IMR-90 (cell line): ENCODE data around the gene TUBB4A. TPM values are rescaled to one million over a fixed set of nuclear protein-coding genes. Genes with fewer than 3 reads are reported as not detected.

Source experiments
- ATAC-seq: fragments of 200-7000 bp; cut with Tn5 transposase; 2 replicates; pipeline ENCODE4 v1.9.1; 2020; ENCODE audit warnings: low read depth, mild to moderate bottlenecking, moderate library complexity
- BruUV-seq: library from RNA; stranded (reverse); fragments of 400-500 nt; replicated peaks from 2 replicates; lab custom pipeline; 2021; lab: Mats Ljungman, UMichigan
- CTCF ChIA-PET: fragments of 300-600 bp; formaldehyde crosslinking; extraction: SDS; loops from one replicate; lab custom pipeline; 2021; ENCODE audit warnings: antibody characterized with exemption; lab: Yijun Ruan, JAX
- POLR2A ChIA-PET: fragments of 300-600 bp; sonication (Branson Sonifier 250); formaldehyde crosslinking; loops from one replicate; lab custom pipeline; 2022; ENCODE audit warnings: antibody characterized with exemption; ENCODE audit not compliant: unreplicated experiment; lab: Charles Lee
- DNase-seq: peaks from one replicate; pipeline ENCODE4 v3.0.0; 2013
- H2AFZ ChIP-seq: replicated peaks from 2 replicates; pipeline ENCODE3; 2013; ENCODE audit warnings: low read length, mild to moderate bottlenecking; ENCODE audit not compliant: poor library complexity
- H2AK5ac ChIP-seq: 2 replicates; pipeline ENCODE4 v1.6.1; 2013; ENCODE audit warnings: low read depth, low read length, inconsistent platforms
- H2AK9ac ChIP-seq: replicated peaks from 2 replicates; pipeline ENCODE3; 2013; ENCODE audit warnings: mild to moderate bottlenecking, low read depth, low read length, moderate library complexity; ENCODE audit not compliant: poor library complexity
- H2BK120ac ChIP-seq: 2 replicates; pipeline ENCODE4 v1.6.1; 2013; ENCODE audit warnings: low read depth, low read length, inconsistent platforms
- H2BK15ac ChIP-seq: 3 replicates; pipeline ENCODE4 v1.6.1; 2013; ENCODE audit warnings: low read depth, low read length, inconsistent platforms
- H2BK20ac ChIP-seq: 2 replicates; pipeline ENCODE4 v1.6.1; 2013; ENCODE audit warnings: low read depth, mild to moderate bottlenecking, inconsistent platforms, low read length, moderate library complexity
- H2BK5ac ChIP-seq: 2 replicates; pipeline ENCODE4 v1.6.1; 2013; ENCODE audit warnings: mild to moderate bottlenecking, low read depth, low read length, inconsistent platforms; ENCODE audit not compliant: poor library complexity, severe bottlenecking
- H3K14ac ChIP-seq: replicated peaks from 2 replicates; pipeline ENCODE4 v1.6.1; 2013; ENCODE audit warnings: low read depth, low read length, inconsistent platforms
- H3K18ac ChIP-seq: 2 replicates; pipeline ENCODE4 v1.6.1; 2013; ENCODE audit warnings: low read depth, low read length, control low read depth
- H3K23ac ChIP-seq: 2 replicates; pipeline ENCODE4 v1.6.1; 2013; ENCODE audit warnings: low read depth, low read length, inconsistent platforms
- H3K27ac ChIP-seq: 2 replicates; pipeline ENCODE4 v1.5.1; 2013; ENCODE audit warnings: mild to moderate bottlenecking, control low read depth, low read length; ENCODE audit not compliant: insufficient read depth
- H3K27me3 ChIP-seq: 2 replicates; pipeline ENCODE4 v1.6.1; 2013; ENCODE audit warnings: low read length; ENCODE audit not compliant: control insufficient read depth, insufficient read depth
- H3K36me3 ChIP-seq: 2 replicates; pipeline ENCODE4 v1.6.1; 2013; ENCODE audit warnings: low read length, mixed read lengths; ENCODE audit not compliant: control insufficient read depth, insufficient read depth
- H3K4ac ChIP-seq: 2 replicates; pipeline ENCODE4 v1.6.1; 2013; ENCODE audit warnings: low read depth, low read length, inconsistent platforms
- H3K4me1 ChIP-seq: 2 replicates; pipeline ENCODE4 v1.6.1; 2013; ENCODE audit warnings: low read length, mixed read lengths; ENCODE audit not compliant: control insufficient read depth, insufficient read depth
- H3K4me2 ChIP-seq: 2 replicates; pipeline ENCODE4 v1.6.1; 2013; ENCODE audit warnings: low read depth, mild to moderate bottlenecking, control low read depth, low read length, moderate library complexity
- H3K4me3 ChIP-seq: 2 replicates; pipeline ENCODE4 v1.5.1; 2013; ENCODE audit warnings: low read depth, mild to moderate bottlenecking, control low read depth, low read length, moderate library complexity; ENCODE audit not compliant: insufficient read depth
- H3K56ac ChIP-seq: 2 replicates; pipeline ENCODE4 v1.6.1; 2013; ENCODE audit warnings: low read length, inconsistent platforms; ENCODE audit not compliant: insufficient read depth; ENCODE audit errors: extremely low read depth
- H3K79me1 ChIP-seq, 2 experiments: 2 replicates each; pipeline ENCODE4 v1.6.1; 2013; ENCODE audit warnings: low read length in 2 of 2, inconsistent platforms in 1 of 2, low read depth in 1 of 2
- H3K9ac ChIP-seq: 2 replicates; pipeline ENCODE4 v1.6.1; 2013; ENCODE audit warnings: low read depth, low read length, control low read depth
- H3K9me1 ChIP-seq: 2 replicates; pipeline ENCODE4 v1.6.1; 2013; ENCODE audit warnings: low read length, inconsistent platforms; ENCODE audit not compliant: insufficient read depth
- H3K9me3 ChIP-seq: 2 replicates; pipeline ENCODE4 v1.6.1; 2013; ENCODE audit warnings: low read length; ENCODE audit not compliant: control insufficient read depth, insufficient read depth
- H4K20me1 ChIP-seq: 2 replicates; pipeline ENCODE4 v1.6.1; 2013; ENCODE audit warnings: low read length, inconsistent platforms; ENCODE audit not compliant: insufficient read depth
- H4K5ac ChIP-seq: 2 replicates; pipeline ENCODE4 v1.6.1; 2013; ENCODE audit warnings: mild to moderate bottlenecking, low read depth, low read length, control low read depth
- H4K8ac ChIP-seq, 2 experiments: 2 replicates each; pipeline ENCODE4 v1.6.1; 2013; ENCODE audit warnings: low read depth in 2 of 2, low read length in 2 of 2, control low read depth in 1 of 2, inconsistent platforms in 1 of 2
- H4K91ac ChIP-seq: 2 replicates; pipeline ENCODE4 v1.6.1; 2013; ENCODE audit warnings: low read depth, low read length, inconsistent platforms; ENCODE audit not compliant: insufficient read depth
- CEBPB ChIP-seq: IDR thresholded peaks from 2 replicates; pipeline ENCODE4 v1.6.1; 2012; ENCODE audit warnings: low read depth, low read length, improper control_type of control experiment
- CHD1 ChIP-seq: IDR thresholded peaks from 2 replicates; pipeline ENCODE4 v1.6.1; 2012; ENCODE audit warnings: low read depth, low read length, improper control_type of control experiment
- MAFK ChIP-seq: IDR thresholded peaks from 2 replicates; pipeline ENCODE4 v1.6.1; 2012; ENCODE audit warnings: low read depth, low read length, improper control_type of control experiment
- MAZ ChIP-seq: IDR thresholded peaks from 2 replicates; pipeline ENCODE4 v1.6.1; 2012; ENCODE audit warnings: low read depth, mild to moderate bottlenecking, low read length, improper control_type of control experiment, moderate library complexity, borderline replicate concordance
- MXI1 ChIP-seq: IDR thresholded peaks from 2 replicates; pipeline ENCODE4 v1.6.1; 2012; ENCODE audit warnings: low read depth, mild to moderate bottlenecking, low read length, moderate library complexity, borderline replicate concordance
- POLR2A ChIP-seq: IDR thresholded peaks from 2 replicates; pipeline ENCODE4 v1.6.1; 2012; ENCODE audit warnings: mild to moderate bottlenecking, low read depth, low read length
- RAD21 ChIP-seq: IDR thresholded peaks from 2 replicates; pipeline ENCODE4 v1.6.1; 2012; ENCODE audit warnings: low read length, improper control_type of control experiment
- RCOR1 ChIP-seq: IDR thresholded peaks from 2 replicates; pipeline ENCODE4 v1.6.1; 2012; ENCODE audit warnings: mild to moderate bottlenecking, low read length, improper control_type of control experiment; ENCODE audit not compliant: insufficient replicate concordance
- SMC3 ChIP-seq: fragments of 150-350 bp; IDR thresholded peaks from 2 replicates; pipeline ENCODE4 v1.6.1; 2016; ENCODE audit warnings: low read depth, mild to moderate bottlenecking, antibody characterized with exemption, low read length, moderate library complexity
- WGBS, 2 experiments: methylation state at CpG; one replicate each; pipeline versions ENCODE4 v1.1.5 to v1.1.7; 2013; ENCODE audit warnings: missing lambda C conversion rate in 2 of 2; ENCODE audit not compliant: insufficient read length in 1 of 2; ENCODE audit errors: extremely low coverage in 2 of 2; 5-methylcytosine and 5-hydroxymethylcytosine counted together
- dilution Hi-C: fragments of 300-500 bp; cut with HindIII; formaldehyde crosslinking; loops from one replicate; pipeline ENCODE4 v1.14.3; 2018; ENCODE audit warnings: low sequenced_read_pairs; ENCODE audit not compliant: unreplicated experiment
- in situ Hi-C: fragments of 300-500 bp; cut with MboI; formaldehyde crosslinking; loops from 3 replicates; pipeline ENCODE4 v1.14.3; 2019; ENCODE audit warnings: low sequenced_read_pairs, inconsistent platforms, mixed read lengths
- intact Hi-C: fragments of 100-400 bp; cut with micrococcal nuclease; formaldehyde crosslinking; loops from 2 replicates; pipeline ENCODE4 v1.10.0; 2022
- polyA plus RNA-seq, 3 experiments: library from polyadenylated mRNA; depleted of rRNA; stranded (reverse); fragments of >200 nt; gene quantifications; 2 replicates each; pipeline ENCODE4 v1.2.3, GENCODE V29; 2012; ENCODE audit warnings: low replicate concordance in 1 of 3
- total RNA-seq: library from RNA; depleted of rRNA; stranded (reverse); fragments of >200 nt; gene quantifications from 2 replicates; pipeline ENCODE4 v1.2.3, GENCODE V29; 2012
- TF ChIP-seq, protein P1 (sequence below): fragments of 150-350 bp; IDR thresholded peaks from 2 replicates; pipeline ENCODE4 v1.6.1; 2017; ENCODE audit warnings: mild to moderate bottlenecking, antibody characterized with exemption, low read length, low read depth
- TF ChIP-seq, protein P2 (sequence below): fragments of 150-350 bp; IDR thresholded peaks from 2 replicates; pipeline ENCODE4 v1.6.1; 2016; ENCODE audit warnings: low read depth, mild to moderate bottlenecking, low read length, moderate library complexity, borderline replicate concordance
- TF ChIP-seq, protein P3 (sequence below): conservative IDR thresholded peaks from 2 replicates; pipeline ENCODE4 v1.5.1; 2012; ENCODE audit warnings: mild to moderate bottlenecking, low read depth, low read length, improper control_type of control experiment

Gene TUBB4A
- total and polyA plus RNA-seq, 2 of the 4 experiments (the other 2 are of a cell fraction) = not detected

DNA sequence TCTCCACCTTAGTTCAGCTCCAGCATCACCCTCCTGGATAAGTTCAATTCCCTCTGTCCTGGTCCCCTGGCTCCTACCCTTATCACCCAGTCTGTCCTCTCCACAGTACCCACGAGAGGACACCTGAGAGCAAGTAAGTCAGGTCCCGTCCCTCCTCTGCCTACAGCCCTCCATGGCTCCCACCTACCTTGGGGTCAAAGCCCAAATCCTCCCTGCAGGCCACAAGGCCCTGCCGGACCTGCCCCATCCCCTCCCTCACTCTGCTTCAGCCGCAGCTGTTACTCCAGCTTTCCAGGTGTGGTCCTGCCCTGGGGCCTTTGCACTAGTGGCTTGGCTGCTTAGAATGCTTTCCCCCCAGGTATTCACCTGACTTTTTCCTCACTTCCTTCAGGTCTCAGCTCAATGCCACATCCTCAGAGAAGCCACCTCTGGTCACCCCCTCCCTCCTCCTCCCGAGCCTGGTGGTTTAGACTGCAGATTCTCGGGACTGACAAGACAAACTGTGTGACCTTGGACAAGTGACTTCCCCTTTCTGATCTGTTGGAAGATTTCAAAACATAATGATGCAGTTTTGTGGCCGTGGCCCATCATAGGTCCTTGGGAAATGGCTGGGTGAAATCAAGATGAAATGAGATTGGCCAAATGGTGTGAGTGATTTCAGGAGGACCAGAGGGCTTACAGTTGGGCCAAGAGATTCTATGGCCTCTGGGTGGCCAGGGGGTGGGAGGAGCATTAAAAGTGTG lies 3.6 kb downstream of the TUBB4A start:
- ATAC-seq (no peak), DNase-seq (no peak)
- WGBS, 2 experiments = 57% methylated on average over 7 of the region's 7 CpGs; no CpG with 5 or more reads in 1 of the 2 experiments
- ChIA-PET POLR2A (no interaction called here), CTCF (no interaction called here)
- H4K91ac ChIP-seq = no peak overlapping the region
- no peak overlapping the region for H3K56ac ChIP-seq
- no peak overlapping the region for H3K27ac ChIP-seq
- H3K9me3 ChIP-seq = peaks cover 5% of the 10 kb centered on the region
- no peaks in the 10 kb centered on the region for H3K4me1 ChIP-seq
- no peak overlapping the region for H2BK15ac ChIP-seq
- no peak overlapping the region for H2AFZ ChIP-seq
- no peak overlapping the region for H2BK120ac ChIP-seq
- H2BK20ac ChIP-seq = no peak overlapping the region
- no peak overlapping the region for H4K5ac ChIP-seq
- dilution Hi-C loops (no loop called here), intact Hi-C loops (no loop called here), in situ Hi-C loops (no loop called here)
- H2AK9ac ChIP-seq = no peak overlapping the region
- H3K4me2 ChIP-seq = no peak overlapping the region
- H3K79me1 ChIP-seq = no peaks in the 10 kb centered on the region
- H3K36me3 ChIP-seq = no peaks in the 10 kb centered on the region
- no peak overlapping the region for H3K4ac ChIP-seq
- no peak overlapping the region for H3K9ac ChIP-seq
- H3K4me3 ChIP-seq = no peak overlapping the region
- no peak overlapping the region for H3K14ac ChIP-seq
- H4K20me1 ChIP-seq = no peaks in the 10 kb centered on the region
- H3K18ac ChIP-seq = no peak overlapping the region
- no TSS peak for BruUV-seq
- no peak for TF ChIP-seq SMC3
- no peak for TF ChIP-seq RCOR1
- TF ChIP-seq MAZ = no peak
- TF ChIP-seq CEBPB = no peak
- TF ChIP-seq, protein P1, sequence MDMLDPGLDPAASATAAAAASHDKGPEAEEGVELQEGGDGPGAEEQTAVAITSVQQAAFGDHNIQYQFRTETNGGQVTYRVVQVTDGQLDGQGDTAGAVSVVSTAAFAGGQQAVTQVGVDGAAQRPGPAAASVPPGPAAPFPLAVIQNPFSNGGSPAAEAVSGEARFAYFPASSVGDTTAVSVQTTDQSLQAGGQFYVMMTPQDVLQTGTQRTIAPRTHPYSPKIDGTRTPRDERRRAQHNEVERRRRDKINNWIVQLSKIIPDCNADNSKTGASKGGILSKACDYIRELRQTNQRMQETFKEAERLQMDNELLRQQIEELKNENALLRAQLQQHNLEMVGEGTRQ = no peak
- TF ChIP-seq POLR2A = no peak
- TF ChIP-seq, protein P2, sequence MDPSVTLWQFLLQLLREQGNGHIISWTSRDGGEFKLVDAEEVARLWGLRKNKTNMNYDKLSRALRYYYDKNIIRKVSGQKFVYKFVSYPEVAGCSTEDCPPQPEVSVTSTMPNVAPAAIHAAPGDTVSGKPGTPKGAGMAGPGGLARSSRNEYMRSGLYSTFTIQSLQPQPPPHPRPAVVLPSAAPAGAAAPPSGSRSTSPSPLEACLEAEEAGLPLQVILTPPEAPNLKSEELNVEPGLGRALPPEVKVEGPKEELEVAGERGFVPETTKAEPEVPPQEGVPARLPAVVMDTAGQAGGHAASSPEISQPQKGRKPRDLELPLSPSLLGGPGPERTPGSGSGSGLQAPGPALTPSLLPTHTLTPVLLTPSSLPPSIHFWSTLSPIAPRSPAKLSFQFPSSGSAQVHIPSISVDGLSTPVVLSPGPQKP = no peak
- TF ChIP-seq MAFK = no peak
- TF ChIP-seq MXI1 = no peak
- no peak for TF ChIP-seq CHD1
- TF ChIP-seq, protein P3, sequence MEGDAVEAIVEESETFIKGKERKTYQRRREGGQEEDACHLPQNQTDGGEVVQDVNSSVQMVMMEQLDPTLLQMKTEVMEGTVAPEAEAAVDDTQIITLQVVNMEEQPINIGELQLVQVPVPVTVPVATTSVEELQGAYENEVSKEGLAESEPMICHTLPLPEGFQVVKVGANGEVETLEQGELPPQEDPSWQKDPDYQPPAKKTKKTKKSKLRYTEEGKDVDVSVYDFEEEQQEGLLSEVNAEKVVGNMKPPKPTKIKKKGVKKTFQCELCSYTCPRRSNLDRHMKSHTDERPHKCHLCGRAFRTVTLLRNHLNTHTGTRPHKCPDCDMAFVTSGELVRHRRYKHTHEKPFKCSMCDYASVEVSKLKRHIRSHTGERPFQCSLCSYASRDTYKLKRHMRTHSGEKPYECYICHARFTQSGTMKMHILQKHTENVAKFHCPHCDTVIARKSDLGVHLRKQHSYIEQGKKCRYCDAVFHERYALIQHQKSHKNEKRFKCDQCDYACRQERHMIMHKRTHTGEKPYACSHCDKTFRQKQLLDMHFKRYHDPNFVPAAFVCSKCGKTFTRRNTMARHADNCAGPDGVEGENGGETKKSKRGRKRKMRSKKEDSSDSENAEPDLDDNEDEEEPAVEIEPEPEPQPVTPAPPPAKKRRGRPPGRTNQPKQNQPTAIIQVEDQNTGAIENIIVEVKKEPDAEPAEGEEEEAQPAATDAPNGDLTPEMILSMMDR = no peak
- no peak for TF ChIP-seq RAD21
- H2BK5ac ChIP-seq = no peak overlapping the region
- no peaks in the 10 kb centered on the region for H3K9me1 ChIP-seq
- H3K23ac ChIP-seq = no peak overlapping the region
- peaks cover 21% of the 10 kb centered on the region for H3K27me3 ChIP-seq
- H4K8ac ChIP-seq = no peak overlapping the region
- H2AK5ac ChIP-seq = no peak overlapping the region
